GM12878 (cell line): Measurements from ENCODE around the gene PACS1. TPM values are rescaled to one million over a fixed set of nuclear protein-coding genes. Genes with fewer than 3 reads are reported as not detected.
A peak's percentile ranks its signal among the peaks of the same experiment; 100 is the strongest.

Experiments used
- CHD4 ChIP-seq: fragments of 200-600 bp; sonication (generic); IDR thresholded peaks from 2 replicates; pipeline ENCODE4 v1.6.1; 2016; ENCODE audit warnings: mild to moderate bottlenecking
- EGR1 ChIP-seq, 2 experiments: IDR thresholded peaks; 1 replicate in 1 of 2; 2 replicates in 1 of 2; pipeline ENCODE4 v1.6.1; 2011 to 2012; ENCODE audit warnings: low read depth in 2 of 2, low read length in 2 of 2, borderline replicate concordance in 1 of 2, mild to moderate bottlenecking in 1 of 2, moderate library complexity in 1 of 2
- HCFC1 ChIP-seq: fragments of 150-350 bp; IDR thresholded peaks from 2 replicates; pipeline ENCODE4 v1.6.1; 2014; ENCODE audit warnings: low read length
- NFXL1 ChIP-seq: fragments of 450-650 bp; IDR thresholded peaks from 2 replicates; pipeline ENCODE4 v1.6.1; 2017; ENCODE audit warnings: antibody characterized with exemption, mild to moderate bottlenecking, borderline replicate concordance
- RB1 ChIP-seq: fragments of 450-650 bp; formaldehyde crosslinking; IDR thresholded peaks from 2 replicates; pipeline ENCODE4 v1.6.1; 2017; ENCODE audit warnings: mild to moderate bottlenecking, borderline replicate concordance
- RELA ChIP-seq: fragments of 450-650 bp; IDR thresholded peaks from 2 replicates; pipeline ENCODE4 v1.8.0; 2014; ENCODE audit warnings: borderline replicate concordance; ENCODE audit not compliant: partially characterized antibody
- RFX5 ChIP-seq: IDR thresholded peaks from 2 replicates; pipeline ENCODE4 v1.6.1; 2011; ENCODE audit warnings: low read depth, low read length, improper control_type of control experiment
- SUPT20H ChIP-seq: IDR thresholded peaks from 2 replicates; pipeline ENCODE4 v1.6.1; 2011; ENCODE audit warnings: low read depth, mild to moderate bottlenecking, low read length, moderate library complexity, borderline replicate concordance; ENCODE audit not compliant: control insufficient read depth
- polyA plus RNA-seq, 11 experiments: library from polyadenylated mRNA; depleted of rRNA in 4 of 11; unstranded in 6 of 11; stranded (reverse) in 5 of 11; fragments of >200 nt; fragmentation: Nextera tagmentation in 4 of 11; fragmentation: Illumina TruSeq in 1 of 11; extraction: Ambion mirVana in 4 of 11; extraction: Trizol in 1 of 11; gene quantifications; 1 replicate in 1 of 11; 2 replicates in 10 of 11; pipeline versions ENCODE4 v1.2.1 to v1.2.3, GENCODE V29; 2011 to 2016; ENCODE audit warnings: inconsistent platforms in 2 of 11, missing spikeins in 2 of 11, low read depth in 1 of 11
- total RNA-seq, 4 experiments: library from RNA; depleted of rRNA in 3 of 4; stranded (reverse); fragments of >200 nt in 3 of 4; fragmentation: Illumina TruSeq in 1 of 4; extraction: Trizol in 1 of 4; gene quantifications; 2 replicates each; pipeline versions ENCODE4 v1.2.1 to v1.2.3, GENCODE V29; 2013 to 2021
- TF ChIP-seq, protein P1 (sequence below): IDR thresholded peaks from 2 replicates; pipeline ENCODE4 v1.6.1; 2011; ENCODE audit warnings: borderline replicate concordance, low read depth, mild to moderate bottlenecking, moderate library complexity, low read length; ENCODE audit not compliant: insufficient read depth, poor library complexity, severe bottlenecking
- TF ChIP-seq, protein P2 (sequence below): IDR thresholded peaks from 2 replicates; pipeline ENCODE4 v1.6.1; 2011; ENCODE audit warnings: low read depth, mild to moderate bottlenecking, low read length, moderate library complexity, borderline replicate concordance; ENCODE audit errors: extremely low read depth
- TF ChIP-seq, protein P3 (sequence below): fragments of 450-650 bp; IDR thresholded peaks from 2 replicates; pipeline ENCODE4 v1.6.1; 2017; ENCODE audit warnings: mild to moderate bottlenecking
- TF ChIP-seq, protein P4 (sequence below): fragments of 450-650 bp; IDR thresholded peaks from 2 replicates; pipeline ENCODE4 v1.6.1; 2014; ENCODE audit warnings: mild to moderate bottlenecking
- TF ChIP-seq, protein P5 (sequence below): fragments of 450-650 bp; IDR thresholded peaks from 2 replicates; pipeline ENCODE4 v1.6.1; 2017; ENCODE audit warnings: antibody characterized with exemption, mild to moderate bottlenecking, moderate library complexity
- TF ChIP-seq, protein P6 (sequence below): fragments of 450-650 bp; IDR thresholded peaks from 2 replicates; pipeline ENCODE4 v1.6.1; 2018; ENCODE audit warnings: mild to moderate bottlenecking, low read depth, moderate library complexity; ENCODE audit not compliant: partially characterized antibody

Gene PACS1
- total and polyA plus RNA-seq, 10 of the 15 experiments (the other 5 are each of a cell fraction or from before 2014, with no cell fraction given), result 1.1 to 74.3 (median 17.9) TPM

DNA sequence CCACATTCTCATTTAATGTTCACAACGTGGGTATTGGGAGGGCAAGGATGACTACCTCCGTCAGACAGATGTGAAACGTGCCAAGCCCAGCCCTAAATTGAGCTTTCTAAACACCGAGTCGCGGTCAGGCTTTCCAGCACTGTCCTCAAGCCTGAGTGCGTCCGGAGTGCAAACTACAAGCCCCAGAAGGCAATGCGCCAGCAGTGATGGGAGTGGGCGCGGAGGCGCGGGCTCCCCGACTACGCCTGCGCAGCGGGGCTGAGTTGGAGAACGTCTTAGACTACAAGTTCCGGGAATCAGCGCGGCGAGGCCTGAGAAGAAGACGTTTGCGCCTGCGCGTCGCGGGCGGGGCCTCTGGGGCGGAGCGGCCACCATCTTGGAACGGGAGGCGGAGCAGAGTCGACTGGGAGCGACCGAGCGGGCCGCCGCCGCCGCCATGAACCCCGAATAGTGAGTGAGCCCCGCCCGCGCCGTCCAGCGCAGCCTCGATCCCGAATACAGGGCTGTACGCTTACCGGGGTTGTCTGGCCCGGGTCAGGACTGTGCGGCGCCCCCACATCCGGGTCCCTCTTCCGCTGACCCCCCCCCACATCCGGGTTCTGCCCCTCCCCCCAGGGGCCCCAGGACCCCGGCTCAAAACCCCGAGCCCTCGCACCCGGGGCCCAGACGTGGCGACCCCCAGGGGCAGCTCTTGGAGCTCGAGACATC, 198.3 kb downstream of the PACS1 start, which contains the start of gene RAB1B (continued):
- TF ChIP-seq RB1 (no peak), SUPT20H (no peak), HCFC1 (peak; percentile 94), EGR1 (IDR thresholded peaks at IDR 0.05; ENCODE audit: borderline replicate concordance in 1 of 2, low read depth in 2 of 2, low read length in 2 of 2) (peak in 1 of 2 experiments; percentile 76; a peak in 2 of 3 replicates), RFX5 (no peak), RELA (peak; percentile 32), NFXL1 (no peak), CHD4 (no peak)
- TF ChIP-seq, protein P1, sequence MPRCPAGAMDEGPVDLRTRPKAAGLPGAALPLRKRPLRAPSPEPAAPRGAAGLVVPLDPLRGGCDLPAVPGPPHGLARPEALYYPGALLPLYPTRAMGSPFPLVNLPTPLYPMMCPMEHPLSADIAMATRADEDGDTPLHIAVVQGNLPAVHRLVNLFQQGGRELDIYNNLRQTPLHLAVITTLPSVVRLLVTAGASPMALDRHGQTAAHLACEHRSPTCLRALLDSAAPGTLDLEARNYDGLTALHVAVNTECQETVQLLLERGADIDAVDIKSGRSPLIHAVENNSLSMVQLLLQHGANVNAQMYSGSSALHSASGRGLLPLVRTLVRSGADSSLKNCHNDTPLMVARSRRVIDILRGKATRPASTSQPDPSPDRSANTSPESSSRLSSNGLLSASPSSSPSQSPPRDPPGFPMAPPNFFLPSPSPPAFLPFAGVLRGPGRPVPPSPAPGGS, result peak; percentile 6
- TF ChIP-seq, protein P2, sequence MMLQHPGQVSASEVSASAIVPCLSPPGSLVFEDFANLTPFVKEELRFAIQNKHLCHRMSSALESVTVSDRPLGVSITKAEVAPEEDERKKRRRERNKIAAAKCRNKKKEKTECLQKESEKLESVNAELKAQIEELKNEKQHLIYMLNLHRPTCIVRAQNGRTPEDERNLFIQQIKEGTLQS, result no peak
- TF ChIP-seq, protein P3, sequence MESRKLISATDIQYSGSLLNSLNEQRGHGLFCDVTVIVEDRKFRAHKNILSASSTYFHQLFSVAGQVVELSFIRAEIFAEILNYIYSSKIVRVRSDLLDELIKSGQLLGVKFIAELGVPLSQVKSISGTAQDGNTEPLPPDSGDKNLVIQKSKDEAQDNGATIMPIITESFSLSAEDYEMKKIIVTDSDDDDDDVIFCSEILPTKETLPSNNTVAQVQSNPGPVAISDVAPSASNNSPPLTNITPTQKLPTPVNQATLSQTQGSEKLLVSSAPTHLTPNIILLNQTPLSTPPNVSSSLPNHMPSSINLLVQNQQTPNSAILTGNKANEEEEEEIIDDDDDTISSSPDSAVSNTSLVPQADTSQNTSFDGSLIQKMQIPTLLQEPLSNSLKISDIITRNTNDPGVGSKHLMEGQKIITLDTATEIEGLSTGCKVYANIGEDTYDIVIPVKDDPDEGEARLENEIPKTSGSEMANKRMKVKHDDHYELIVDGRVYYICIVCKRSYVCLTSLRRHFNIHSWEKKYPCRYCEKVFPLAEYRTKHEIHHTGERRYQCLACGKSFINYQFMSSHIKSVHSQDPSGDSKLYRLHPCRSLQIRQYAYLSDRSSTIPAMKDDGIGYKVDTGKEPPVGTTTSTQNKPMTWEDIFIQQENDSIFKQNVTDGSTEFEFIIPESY, result no peak
- TF ChIP-seq, protein P4, sequence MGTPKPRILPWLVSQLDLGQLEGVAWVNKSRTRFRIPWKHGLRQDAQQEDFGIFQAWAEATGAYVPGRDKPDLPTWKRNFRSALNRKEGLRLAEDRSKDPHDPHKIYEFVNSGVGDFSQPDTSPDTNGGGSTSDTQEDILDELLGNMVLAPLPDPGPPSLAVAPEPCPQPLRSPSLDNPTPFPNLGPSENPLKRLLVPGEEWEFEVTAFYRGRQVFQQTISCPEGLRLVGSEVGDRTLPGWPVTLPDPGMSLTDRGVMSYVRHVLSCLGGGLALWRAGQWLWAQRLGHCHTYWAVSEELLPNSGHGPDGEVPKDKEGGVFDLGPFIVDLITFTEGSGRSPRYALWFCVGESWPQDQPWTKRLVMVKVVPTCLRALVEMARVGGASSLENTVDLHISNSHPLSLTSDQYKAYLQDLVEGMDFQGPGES, result no peak
- TF ChIP-seq, protein P5, sequence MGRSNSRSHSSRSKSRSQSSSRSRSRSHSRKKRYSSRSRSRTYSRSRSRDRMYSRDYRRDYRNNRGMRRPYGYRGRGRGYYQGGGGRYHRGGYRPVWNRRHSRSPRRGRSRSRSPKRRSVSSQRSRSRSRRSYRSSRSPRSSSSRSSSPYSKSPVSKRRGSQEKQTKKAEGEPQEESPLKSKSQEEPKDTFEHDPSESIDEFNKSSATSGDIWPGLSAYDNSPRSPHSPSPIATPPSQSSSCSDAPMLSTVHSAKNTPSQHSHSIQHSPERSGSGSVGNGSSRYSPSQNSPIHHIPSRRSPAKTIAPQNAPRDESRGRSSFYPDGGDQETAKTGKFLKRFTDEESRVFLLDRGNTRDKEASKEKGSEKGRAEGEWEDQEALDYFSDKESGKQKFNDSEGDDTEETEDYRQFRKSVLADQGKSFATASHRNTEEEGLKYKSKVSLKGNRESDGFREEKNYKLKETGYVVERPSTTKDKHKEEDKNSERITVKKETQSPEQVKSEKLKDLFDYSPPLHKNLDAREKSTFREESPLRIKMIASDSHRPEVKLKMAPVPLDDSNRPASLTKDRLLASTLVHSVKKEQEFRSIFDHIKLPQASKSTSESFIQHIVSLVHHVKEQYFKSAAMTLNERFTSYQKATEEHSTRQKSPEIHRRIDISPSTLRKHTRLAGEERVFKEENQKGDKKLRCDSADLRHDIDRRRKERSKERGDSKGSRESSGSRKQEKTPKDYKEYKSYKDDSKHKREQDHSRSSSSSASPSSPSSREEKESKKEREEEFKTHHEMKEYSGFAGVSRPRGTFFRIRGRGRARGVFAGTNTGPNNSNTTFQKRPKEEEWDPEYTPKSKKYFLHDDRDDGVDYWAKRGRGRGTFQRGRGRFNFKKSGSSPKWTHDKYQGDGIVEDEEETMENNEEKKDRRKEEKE, result no peak
- TF ChIP-seq, protein P6, sequence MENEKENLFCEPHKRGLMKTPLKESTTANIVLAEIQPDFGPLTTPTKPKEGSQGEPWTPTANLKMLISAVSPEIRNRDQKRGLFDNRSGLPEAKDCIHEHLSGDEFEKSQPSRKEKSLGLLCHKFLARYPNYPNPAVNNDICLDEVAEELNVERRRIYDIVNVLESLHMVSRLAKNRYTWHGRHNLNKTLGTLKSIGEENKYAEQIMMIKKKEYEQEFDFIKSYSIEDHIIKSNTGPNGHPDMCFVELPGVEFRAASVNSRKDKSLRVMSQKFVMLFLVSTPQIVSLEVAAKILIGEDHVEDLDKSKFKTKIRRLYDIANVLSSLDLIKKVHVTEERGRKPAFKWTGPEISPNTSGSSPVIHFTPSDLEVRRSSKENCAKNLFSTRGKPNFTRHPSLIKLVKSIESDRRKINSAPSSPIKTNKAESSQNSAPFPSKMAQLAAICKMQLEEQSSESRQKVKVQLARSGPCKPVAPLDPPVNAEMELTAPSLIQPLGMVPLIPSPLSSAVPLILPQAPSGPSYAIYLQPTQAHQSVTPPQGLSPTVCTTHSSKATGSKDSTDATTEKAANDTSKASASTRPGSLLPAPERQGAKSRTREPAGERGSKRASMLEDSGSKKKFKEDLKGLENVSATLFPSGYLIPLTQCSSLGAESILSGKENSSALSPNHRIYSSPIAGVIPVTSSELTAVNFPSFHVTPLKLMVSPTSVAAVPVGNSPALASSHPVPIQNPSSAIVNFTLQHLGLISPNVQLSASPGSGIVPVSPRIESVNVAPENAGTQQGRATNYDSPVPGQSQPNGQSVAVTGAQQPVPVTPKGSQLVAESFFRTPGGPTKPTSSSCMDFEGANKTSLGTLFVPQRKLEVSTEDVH, result no peak
